Chondrocyte (in vitro differentiated cells): ENCODE measurements around the gene PADI6. TPM values are rescaled to one million over a fixed set of nuclear protein-coding genes. Genes with fewer than 3 reads are reported as not detected.

Experiments used
- DNase-seq: peaks from one replicate; pipeline ENCODE4 v3.0.0; 2021; ENCODE audit warnings: mixed read lengths, low spot score
- H3K27ac Mint-ChIP-seq: one replicate; pipeline ENCODE4 v1.8.0; 2021; ENCODE audit warnings: mild to moderate bottlenecking, moderate library complexity, mixed read lengths; ENCODE audit not compliant: unreplicated experiment
- H3K27me3 Mint-ChIP-seq: 2 replicates; pipeline ENCODE4 v1.8.0; 2021; ENCODE audit warnings: low read depth, mixed read lengths
- H3K36me3 Mint-ChIP-seq: 2 replicates; pipeline ENCODE4 v1.8.0; 2021; ENCODE audit warnings: low read depth, mixed read lengths
- H3K4me1 Mint-ChIP-seq: 2 replicates; pipeline ENCODE4 v1.8.0; 2021; ENCODE audit warnings: low read depth, mild to moderate bottlenecking, mixed read lengths
- H3K4me3 Mint-ChIP-seq: one replicate; pipeline ENCODE4 v1.8.0; 2021; ENCODE audit warnings: mild to moderate bottlenecking, moderate library complexity, mixed read lengths; ENCODE audit not compliant: unreplicated experiment
- H3K9me3 Mint-ChIP-seq: 2 replicates; pipeline ENCODE4 v1.8.0; 2021; ENCODE audit warnings: low read depth, mixed read lengths
- total RNA-seq: library from RNA; stranded (reverse); gene quantifications from 3 replicates; pipeline ENCODE4 v1.2.1, GENCODE V29; 2021
- TF ChIP-seq, protein P1 (sequence below): fragments of 200-600 bp; sonication (generic); IDR thresholded peaks from 2 replicates; pipeline ENCODE4 v1.5.0; 2021; ENCODE audit warnings: antibody characterized with exemption, mild to moderate bottlenecking, moderate library complexity

The PADI6 gene
- total RNA-seq, 1 donor from 2014 or later, result not detected

GRCh38 chr1:17422461-17422860, 50.5 kb downstream of the PADI6 start:
- H3K9me3 Mint-ChIP-seq, result no peaks in the 10 kb centered on the region
- DNase-seq, result no peak
- peaks cover 11% of the 10 kb centered on the region for H3K4me1 Mint-ChIP-seq
- H3K27me3 Mint-ChIP-seq, result no peaks in the 10 kb centered on the region
- no peak overlapping the region for H3K27ac Mint-ChIP-seq
- TF ChIP-seq, protein P1, sequence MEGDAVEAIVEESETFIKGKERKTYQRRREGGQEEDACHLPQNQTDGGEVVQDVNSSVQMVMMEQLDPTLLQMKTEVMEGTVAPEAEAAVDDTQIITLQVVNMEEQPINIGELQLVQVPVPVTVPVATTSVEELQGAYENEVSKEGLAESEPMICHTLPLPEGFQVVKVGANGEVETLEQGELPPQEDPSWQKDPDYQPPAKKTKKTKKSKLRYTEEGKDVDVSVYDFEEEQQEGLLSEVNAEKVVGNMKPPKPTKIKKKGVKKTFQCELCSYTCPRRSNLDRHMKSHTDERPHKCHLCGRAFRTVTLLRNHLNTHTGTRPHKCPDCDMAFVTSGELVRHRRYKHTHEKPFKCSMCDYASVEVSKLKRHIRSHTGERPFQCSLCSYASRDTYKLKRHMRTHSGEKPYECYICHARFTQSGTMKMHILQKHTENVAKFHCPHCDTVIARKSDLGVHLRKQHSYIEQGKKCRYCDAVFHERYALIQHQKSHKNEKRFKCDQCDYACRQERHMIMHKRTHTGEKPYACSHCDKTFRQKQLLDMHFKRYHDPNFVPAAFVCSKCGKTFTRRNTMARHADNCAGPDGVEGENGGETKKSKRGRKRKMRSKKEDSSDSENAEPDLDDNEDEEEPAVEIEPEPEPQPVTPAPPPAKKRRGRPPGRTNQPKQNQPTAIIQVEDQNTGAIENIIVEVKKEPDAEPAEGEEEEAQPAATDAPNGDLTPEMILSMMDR, result no peak
- no peak overlapping the region for H3K4me3 Mint-ChIP-seq
- peaks cover 38% of the 10 kb centered on the region for H3K36me3 Mint-ChIP-seq

DNA sequence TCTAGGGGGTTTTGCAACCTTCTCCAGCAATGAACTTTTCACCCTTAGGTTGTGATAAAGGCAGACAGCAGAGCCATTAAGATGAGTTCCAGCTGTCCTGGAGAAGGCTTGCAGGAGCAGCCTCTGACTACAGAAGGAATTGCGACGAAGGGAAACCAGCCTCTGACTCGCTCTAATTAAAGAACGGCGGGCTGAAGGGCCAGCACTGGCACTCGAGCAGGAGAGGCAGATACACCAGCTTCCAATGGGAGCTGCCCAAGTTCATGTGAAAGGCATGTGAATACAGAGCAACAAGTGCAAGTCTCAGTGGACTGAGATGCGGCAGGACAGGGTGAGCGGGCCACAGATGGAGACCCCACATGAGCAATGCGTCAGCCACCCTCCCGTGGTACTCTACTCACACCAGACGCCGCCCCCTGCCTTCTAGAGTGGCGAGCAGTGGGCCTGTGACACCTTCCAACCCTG, 51.8 kb downstream of the PADI6 start:
- TF ChIP-seq, protein P1, result no peak
- H3K36me3 Mint-ChIP-seq, result peaks cover 43% of the 10 kb centered on the region
- H3K9me3 Mint-ChIP-seq, result no peaks in the 10 kb centered on the region
- H3K27me3 Mint-ChIP-seq, result no peaks in the 10 kb centered on the region
- no peak overlapping the region for H3K27ac Mint-ChIP-seq
- peaks cover 11% of the 10 kb centered on the region for H3K4me1 Mint-ChIP-seq
- no peak overlapping the region for H3K4me3 Mint-ChIP-seq
- no peak for DNase-seq

- Mint-ChIP-seq H3K27ac (no peak overlapping the region), H3K4me1 (no peaks in the 10 kb centered on the region), H3K36me3 (peaks cover 40% of the 10 kb centered on the region), H3K9me3 (no peaks in the 10 kb centered on the region), H3K4me3 (no peak overlapping the region), H3K27me3 (no peaks in the 10 kb centered on the region)
- no peak for DNase-seq
- TF ChIP-seq, protein P1, result no peak
These were observed 54.0 kb downstream of the PADI6 start for GRCh38 chr1:17425806-17426600.

- Mint-ChIP-seq H3K27me3 (no peaks in the 10 kb centered on the region), H3K9me3 (no peaks in the 10 kb centered on the region), H3K4me3 (no peak overlapping the region), H3K36me3 (peaks cover 38% of the 10 kb centered on the region), H3K27ac (no peak overlapping the region), H3K4me1 (no peaks in the 10 kb centered on the region)
- TF ChIP-seq, protein P1, result no peak
- DNase-seq, result no peak
These were observed 56.0 kb downstream of the PADI6 start for GRCh38 chr1:17427696-17428660.

GRCh38 chr1:17429183-17429582, 57.2 kb downstream of the PADI6 start:
- Mint-ChIP-seq H3K27me3 (no peaks in the 10 kb centered on the region), H3K9me3 (no peaks in the 10 kb centered on the region), H3K27ac (peak overlapping the region; percentile 22), H3K36me3 (peaks cover 30% of the 10 kb centered on the region), H3K4me1 (no peaks in the 10 kb centered on the region), H3K4me3 (no peak overlapping the region)
- TF ChIP-seq, protein P1, result no peak
- no peak for DNase-seq
